ENCODE results near the gene P2RY11.

- TF ChIP-seq CTCF (IDR thresholded peaks at IDR 0.05; ENCODE audit: poor library complexity): no peak
- TF ChIP-seq EZH2 (IDR thresholded peaks at IDR 0.05; ENCODE audit: borderline replicate concordance): no peak
- TF ChIP-seq EZH2phosphoT487 (IDR thresholded peaks at IDR 0.05; ENCODE audit: low read depth, severe bottlenecking, unreplicated experiment): no peak
These were observed 5.2 kb upstream of the P2RY11 start, which contains the start of gene PPAN for GRCh38 chr19:10106100-10106936.
